NCI-H2196 (cell line): ENCODE results near the gene ADGRD1.

Experiments
- DNase-seq: peaks from one replicate; lab custom pipeline; 2025; ENCODE audit not compliant: unreplicated experiment; lab: John Stamatoyannopoulos, UW

Gene ADGRD1

DNA sequence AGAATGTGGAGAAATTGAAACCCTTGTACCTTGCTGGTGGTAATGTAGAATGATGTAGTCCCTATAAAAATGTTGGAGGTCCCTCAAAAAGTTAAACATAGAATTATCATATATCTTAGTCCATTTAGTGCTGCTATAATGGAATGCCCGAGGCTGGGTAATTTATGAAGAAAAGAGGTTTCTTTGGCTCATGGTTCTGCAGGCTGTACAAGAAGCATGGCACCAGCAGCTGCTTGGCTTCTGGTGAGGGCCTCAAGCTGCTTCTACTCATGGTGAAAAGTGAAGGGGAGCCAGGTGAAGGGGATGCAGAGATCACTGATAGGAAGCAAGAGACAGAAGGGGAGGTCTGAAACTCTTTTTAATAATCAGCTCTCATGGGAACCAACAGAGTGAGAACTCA, 233.9 kb downstream of the ADGRD1 start:
- no peak for DNase-seq

DNA sequence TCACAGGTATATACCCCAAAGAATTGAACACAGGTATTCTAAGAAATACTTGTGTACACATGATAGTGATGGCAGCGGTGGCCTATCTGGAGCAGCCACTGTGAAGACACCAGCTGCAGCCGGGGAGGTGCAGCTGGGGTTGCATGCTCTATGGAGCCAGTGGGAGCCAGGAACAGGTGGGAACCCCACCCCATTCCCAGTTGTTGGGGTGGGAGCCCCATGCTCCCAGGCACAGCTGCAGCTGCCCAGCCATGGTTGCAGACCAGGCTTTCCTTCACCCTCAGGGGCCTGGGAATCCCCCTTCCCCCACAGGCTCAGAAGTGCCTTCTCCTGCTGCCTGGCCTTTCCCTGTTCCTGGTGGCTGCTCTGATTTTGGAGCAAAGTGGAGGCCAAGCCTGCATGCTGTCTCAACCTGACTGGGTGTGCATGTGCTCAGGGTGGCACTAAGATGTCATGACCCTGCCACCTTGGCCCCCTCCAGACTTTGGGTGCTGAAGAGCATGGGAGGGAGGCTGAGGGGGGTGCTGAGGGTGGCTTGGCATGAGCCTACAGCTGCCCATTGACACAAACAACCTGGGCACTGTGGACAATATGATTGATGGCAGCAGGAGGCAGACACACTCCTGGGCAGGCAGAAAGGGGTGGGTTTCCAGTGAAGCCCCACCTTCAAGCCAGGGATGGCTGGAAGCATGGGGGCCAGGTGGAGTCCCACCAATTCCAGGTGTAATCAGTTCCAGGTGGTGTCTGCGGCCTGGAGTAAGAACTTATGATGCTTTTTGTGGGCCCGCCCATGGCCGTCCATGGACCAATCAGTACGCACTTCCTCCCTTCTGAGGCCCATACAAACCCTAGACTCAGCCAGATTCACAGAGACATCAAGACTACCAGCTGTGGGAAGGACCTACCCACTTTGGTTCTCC, 234.7 kb downstream of the ADGRD1 start:
- DNase-seq, result no peak

DNA sequence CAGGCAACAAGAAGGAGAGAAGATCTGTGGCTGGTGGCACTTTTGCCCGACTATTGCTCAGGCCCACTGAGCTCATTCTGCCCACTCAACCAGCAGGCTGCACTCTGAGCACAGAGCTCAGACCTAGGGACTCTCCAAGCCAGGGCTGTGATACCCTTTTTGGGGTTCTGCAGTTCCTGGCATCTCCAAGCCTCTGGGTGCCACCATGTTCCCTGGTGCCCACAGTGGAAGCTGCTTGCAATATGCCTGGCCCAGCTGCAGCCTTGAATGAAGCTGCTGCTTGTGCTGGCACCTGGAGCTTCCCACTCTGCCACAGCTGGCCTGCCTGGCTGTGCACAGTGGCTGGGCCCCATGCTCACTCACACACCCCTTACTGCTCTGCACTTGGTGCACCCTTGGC, 236.1 kb downstream of the ADGRD1 start:
- DNase-seq, result no peak

DNA sequence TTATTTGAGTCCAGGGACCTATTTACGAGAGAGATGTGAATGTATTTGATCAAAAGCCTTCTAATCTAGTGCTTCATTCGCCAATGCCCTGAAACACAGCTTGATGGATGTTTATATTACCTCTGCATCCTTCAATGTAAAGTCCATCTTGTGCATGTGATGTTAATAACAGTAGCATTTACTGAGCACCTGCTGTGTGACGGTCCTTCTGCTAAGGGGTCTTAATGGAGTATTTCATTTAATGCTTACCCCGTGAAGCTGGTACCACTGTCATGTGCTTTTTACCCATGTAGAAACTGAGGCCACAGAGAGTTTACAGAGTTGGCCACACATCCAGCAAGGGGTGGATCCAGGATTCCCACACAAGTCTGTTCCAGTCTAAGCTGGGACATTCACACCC, 237.3 kb downstream of the ADGRD1 start:
- no peak for DNase-seq
